Gastrocnemius medialis (tissue), 4 donors: ENCODE measurements around the gene MCU.

Experiments used
- POLR2A ChIP-seq, 2 donors: fragments of 450-650 bp; IDR thresholded peaks; one replicate each; pipeline ENCODE4 v1.6.1; 2017; ENCODE audit warnings: antibody characterized with exemption in 2 of 2, mild to moderate bottlenecking in 2 of 2, moderate library complexity in 2 of 2
- TF ChIP-seq, protein P1 (sequence below), 5 experiments: fragments of 450-650 bp in 3 of 5; fragments of 200-600 bp in 2 of 5; sonication (generic) in 2 of 5; IDR thresholded peaks in 4 of 5; conservative IDR thresholded peaks in 1 of 5; 1 replicate in 4 of 5; 2 replicates in 1 of 5; pipeline ENCODE4 v1.5.1; 2016 to 2019; ENCODE audit warnings: antibody characterized with exemption in 5 of 5, mild to moderate bottlenecking in 3 of 5, moderate library complexity in 3 of 5

DNA sequence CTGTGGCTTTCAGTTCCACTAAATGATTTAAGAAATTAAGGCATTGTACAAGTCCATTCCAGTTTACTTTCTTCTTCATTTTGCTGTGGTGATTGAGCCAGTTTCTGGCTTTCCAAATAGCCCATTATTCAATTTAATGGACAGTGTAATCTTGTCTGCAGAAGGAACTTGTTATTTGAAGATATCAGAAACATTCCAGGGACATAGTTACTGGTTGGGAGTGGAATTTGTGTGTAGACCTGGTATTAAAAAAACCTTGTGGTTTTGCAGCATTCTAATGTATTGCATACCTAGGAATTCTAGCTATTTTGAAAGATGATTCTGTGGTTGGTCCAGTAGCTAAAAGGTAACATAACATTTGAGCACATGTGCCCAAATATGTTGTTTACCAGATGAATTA lies 72.2 kb downstream of the MCU start:
- TF ChIP-seq, protein P1, sequence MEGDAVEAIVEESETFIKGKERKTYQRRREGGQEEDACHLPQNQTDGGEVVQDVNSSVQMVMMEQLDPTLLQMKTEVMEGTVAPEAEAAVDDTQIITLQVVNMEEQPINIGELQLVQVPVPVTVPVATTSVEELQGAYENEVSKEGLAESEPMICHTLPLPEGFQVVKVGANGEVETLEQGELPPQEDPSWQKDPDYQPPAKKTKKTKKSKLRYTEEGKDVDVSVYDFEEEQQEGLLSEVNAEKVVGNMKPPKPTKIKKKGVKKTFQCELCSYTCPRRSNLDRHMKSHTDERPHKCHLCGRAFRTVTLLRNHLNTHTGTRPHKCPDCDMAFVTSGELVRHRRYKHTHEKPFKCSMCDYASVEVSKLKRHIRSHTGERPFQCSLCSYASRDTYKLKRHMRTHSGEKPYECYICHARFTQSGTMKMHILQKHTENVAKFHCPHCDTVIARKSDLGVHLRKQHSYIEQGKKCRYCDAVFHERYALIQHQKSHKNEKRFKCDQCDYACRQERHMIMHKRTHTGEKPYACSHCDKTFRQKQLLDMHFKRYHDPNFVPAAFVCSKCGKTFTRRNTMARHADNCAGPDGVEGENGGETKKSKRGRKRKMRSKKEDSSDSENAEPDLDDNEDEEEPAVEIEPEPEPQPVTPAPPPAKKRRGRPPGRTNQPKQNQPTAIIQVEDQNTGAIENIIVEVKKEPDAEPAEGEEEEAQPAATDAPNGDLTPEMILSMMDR (IDR thresholded peaks at IDR 0.05 in 4 of 5, conservative IDR thresholded peaks at IDR 0.05 in 1 of 5) = no peak
- no peak for TF ChIP-seq POLR2A (IDR thresholded peaks at IDR 0.05)
